Loucy (cell line): ENCODE measurements around the gene MCF2L2.

ENCODE experiments used
- H2AFZ ChIP-seq: fragments of 200-600 bp; sonication (generic); 2 replicates; pipeline ENCODE4 v1.6.0; 2016; ENCODE audit warnings: antibody characterized with exemption, mild to moderate bottlenecking, low read length, moderate library complexity
- H3F3A ChIP-seq: fragments of 200-600 bp; 2 replicates; pipeline ENCODE4 v1.6.0; 2016; ENCODE audit warnings: antibody characterized with exemption, low read depth, mild to moderate bottlenecking
- H3K27me3 ChIP-seq: fragments of 200-600 bp; sonication (generic); 2 replicates; pipeline ENCODE4 v1.6.1; 2014; ENCODE audit warnings: low read length, mild to moderate bottlenecking; ENCODE audit not compliant: insufficient read depth, poor library complexity, severe bottlenecking
- H3K36me3 ChIP-seq: fragments of 200-600 bp; sonication (generic); 2 replicates; pipeline ENCODE4 v1.6.1; 2016; ENCODE audit warnings: low read length; ENCODE audit not compliant: insufficient read depth
- H3K4me1 ChIP-seq: fragments of 200-600 bp; sonication (generic); 2 replicates; pipeline ENCODE4 v1.5.1; 2014; ENCODE audit warnings: low read length, mild to moderate bottlenecking; ENCODE audit not compliant: insufficient read depth, poor library complexity, severe bottlenecking
- H3K4me2 ChIP-seq: fragments of 200-600 bp; sonication (generic); 2 replicates; pipeline ENCODE4 v1.6.0; 2014; ENCODE audit warnings: antibody characterized with exemption, low read length, low read depth, mild to moderate bottlenecking; ENCODE audit not compliant: poor library complexity, severe bottlenecking
- H3K4me3 ChIP-seq: fragments of 200-600 bp; sonication (generic); 2 replicates; pipeline ENCODE4 v1.5.1; 2014; ENCODE audit warnings: low read length, mild to moderate bottlenecking, mixed read lengths; ENCODE audit not compliant: poor library complexity, severe bottlenecking
- H3K79me2 ChIP-seq: fragments of 200-600 bp; sonication (generic); 2 replicates; pipeline ENCODE4 v1.6.1; 2014; ENCODE audit warnings: low read length; ENCODE audit not compliant: insufficient read depth
- H3K9ac ChIP-seq: fragments of 200-600 bp; sonication (generic); 2 replicates; pipeline ENCODE4 v1.6.0; 2014; ENCODE audit warnings: mild to moderate bottlenecking, low read depth, low read length, moderate library complexity; ENCODE audit not compliant: poor library complexity, severe bottlenecking
- H3K9me2 ChIP-seq: fragments of 200-600 bp; sonication (generic); replicated peaks from 2 replicates; pipeline ENCODE4 v1.6.1; 2016; ENCODE audit warnings: low read depth, low read length, mixed read lengths
- H3K9me3 ChIP-seq: fragments of 200-600 bp; sonication (generic); 2 replicates; pipeline ENCODE4 v1.6.1; 2014; ENCODE audit warnings: mild to moderate bottlenecking, antibody characterized with exemption, low read length, low read depth; ENCODE audit not compliant: insufficient read depth
- H4K20me1 ChIP-seq: fragments of 200-600 bp; sonication (generic); 2 replicates; pipeline ENCODE4 v1.6.0; 2014; ENCODE audit warnings: antibody characterized with exemption, low read length, mild to moderate bottlenecking; ENCODE audit not compliant: insufficient read depth, poor library complexity, severe bottlenecking
- EZH2phosphoT487 ChIP-seq: fragments of 200-600 bp; IDR thresholded peaks from 2 replicates; pipeline ENCODE4 v1.6.1; 2018; ENCODE audit warnings: antibody characterized with exemption, mild to moderate bottlenecking, moderate library complexity, borderline replicate concordance
- TF ChIP-seq, protein P1 (sequence below): fragments of 200-600 bp; sonication (generic); conservative IDR thresholded peaks from 2 replicates; pipeline ENCODE4 v1.5.1; 2014; ENCODE audit warnings: mild to moderate bottlenecking, antibody characterized with exemption, low read length

MCF2L2 gene

GRCh38 chr3:183307749-183308148 is 120.7 kb downstream of the MCF2L2 start:
- Histone ChIP-seq H3K9me3 (no peaks in the 10 kb centered on the region), H3K79me2 (no peaks in the 10 kb centered on the region), H3K36me3 (peaks cover 4% of the 10 kb centered on the region; the same call in 1 of the 2 replicates), H3K27me3 (no peaks in the 10 kb centered on the region), H2AFZ (no peak overlapping the region), H3K9ac (no peak overlapping the region), H3F3A (no peaks in the 10 kb centered on the region), H3K9me2 (no peaks in the 10 kb centered on the region), H3K4me2 (no peak overlapping the region), H4K20me1 (no peaks in the 10 kb centered on the region), H3K4me1 (no peaks in the 10 kb centered on the region), H3K4me3 (no peak overlapping the region)
- TF ChIP-seq, protein P1, sequence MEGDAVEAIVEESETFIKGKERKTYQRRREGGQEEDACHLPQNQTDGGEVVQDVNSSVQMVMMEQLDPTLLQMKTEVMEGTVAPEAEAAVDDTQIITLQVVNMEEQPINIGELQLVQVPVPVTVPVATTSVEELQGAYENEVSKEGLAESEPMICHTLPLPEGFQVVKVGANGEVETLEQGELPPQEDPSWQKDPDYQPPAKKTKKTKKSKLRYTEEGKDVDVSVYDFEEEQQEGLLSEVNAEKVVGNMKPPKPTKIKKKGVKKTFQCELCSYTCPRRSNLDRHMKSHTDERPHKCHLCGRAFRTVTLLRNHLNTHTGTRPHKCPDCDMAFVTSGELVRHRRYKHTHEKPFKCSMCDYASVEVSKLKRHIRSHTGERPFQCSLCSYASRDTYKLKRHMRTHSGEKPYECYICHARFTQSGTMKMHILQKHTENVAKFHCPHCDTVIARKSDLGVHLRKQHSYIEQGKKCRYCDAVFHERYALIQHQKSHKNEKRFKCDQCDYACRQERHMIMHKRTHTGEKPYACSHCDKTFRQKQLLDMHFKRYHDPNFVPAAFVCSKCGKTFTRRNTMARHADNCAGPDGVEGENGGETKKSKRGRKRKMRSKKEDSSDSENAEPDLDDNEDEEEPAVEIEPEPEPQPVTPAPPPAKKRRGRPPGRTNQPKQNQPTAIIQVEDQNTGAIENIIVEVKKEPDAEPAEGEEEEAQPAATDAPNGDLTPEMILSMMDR = no peak
- TF ChIP-seq EZH2phosphoT487 = no peak

- Histone ChIP-seq H3K9me2 (no peaks in the 10 kb centered on the region), H3F3A (no peaks in the 10 kb centered on the region), H3K4me1 (no peaks in the 10 kb centered on the region), H3K4me3 (no peak overlapping the region), H4K20me1 (no peaks in the 10 kb centered on the region), H3K36me3 (peaks cover 4% of the 10 kb centered on the region; the same call in 1 of the 2 replicates), H3K27me3 (no peaks in the 10 kb centered on the region), H2AFZ (no peak overlapping the region), H3K9me3 (no peaks in the 10 kb centered on the region), H3K79me2 (no peaks in the 10 kb centered on the region), H3K9ac (no peak overlapping the region), H3K4me2 (no peak overlapping the region)
- TF ChIP-seq EZH2phosphoT487 = no peak
- TF ChIP-seq, protein P1 = no peak
These were observed 121.4 kb downstream of the MCF2L2 start for GRCh38 chr3:183306798-183307671.

GRCh38 chr3:183303690-183304089 is 124.7 kb downstream of the MCF2L2 start:
- Histone ChIP-seq H3K9me3 (no peaks in the 10 kb centered on the region), H3K9ac (no peak overlapping the region), H3K79me2 (no peaks in the 10 kb centered on the region), H3K36me3 (no peaks in the 10 kb centered on the region; the same call in 1 of the 2 replicates), H3K9me2 (no peaks in the 10 kb centered on the region), H3F3A (no peaks in the 10 kb centered on the region), H3K27me3 (no peaks in the 10 kb centered on the region), H3K4me3 (no peak overlapping the region), H3K4me2 (no peak overlapping the region), H3K4me1 (no peaks in the 10 kb centered on the region), H4K20me1 (no peaks in the 10 kb centered on the region), H2AFZ (no peak overlapping the region)
- TF ChIP-seq EZH2phosphoT487 = no peak
